GM18951 (cell line): ENCODE measurements around the gene HAUS5.
"Not testable (repeated sequence)": the region's sequence is repeated elsewhere in the genome, so short reads cannot be mapped to it uniquely, and the experiment has no call there.

Experiments
- POLR2A ChIP-seq: IDR thresholded peaks from 4 replicates; pipeline ENCODE4 v1.6.1; 2011; ENCODE audit warnings: mild to moderate bottlenecking; ENCODE audit not compliant: insufficient read length, insufficient read depth; ENCODE audit errors: extremely low read depth
- in situ Hi-C: fragments of 300-500 bp; cut with MboI; formaldehyde crosslinking; loops from one replicate; pipeline ENCODE4 v1.12.0; 2022; ENCODE audit warnings: low sequenced_read_pairs, mixed read lengths, inconsistent platforms; ENCODE audit not compliant: unreplicated experiment

HAUS5 gene

DNA sequence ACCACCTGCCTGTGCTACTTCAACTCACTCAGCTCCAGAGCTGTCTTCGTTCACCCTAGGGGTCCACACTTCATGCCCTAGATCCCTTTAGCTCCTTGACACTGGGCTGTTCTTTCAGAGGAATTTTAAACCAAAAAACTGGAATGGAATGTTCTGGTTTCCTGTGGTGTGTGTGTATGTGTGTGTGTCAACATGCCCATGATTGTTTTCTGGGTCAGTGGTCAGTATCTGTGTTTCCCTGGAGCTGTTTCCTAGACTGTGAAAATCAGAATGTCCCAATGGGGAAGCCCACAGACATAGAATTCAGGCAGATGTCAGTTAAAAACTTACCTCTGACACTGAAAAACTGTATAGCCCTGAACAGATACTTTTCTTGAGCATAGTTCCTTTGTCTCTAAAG lies 25.2 kb upstream of the HAUS5 start:
- in situ Hi-C loops, result no loop called here
- no peak for TF ChIP-seq POLR2A

DNA sequence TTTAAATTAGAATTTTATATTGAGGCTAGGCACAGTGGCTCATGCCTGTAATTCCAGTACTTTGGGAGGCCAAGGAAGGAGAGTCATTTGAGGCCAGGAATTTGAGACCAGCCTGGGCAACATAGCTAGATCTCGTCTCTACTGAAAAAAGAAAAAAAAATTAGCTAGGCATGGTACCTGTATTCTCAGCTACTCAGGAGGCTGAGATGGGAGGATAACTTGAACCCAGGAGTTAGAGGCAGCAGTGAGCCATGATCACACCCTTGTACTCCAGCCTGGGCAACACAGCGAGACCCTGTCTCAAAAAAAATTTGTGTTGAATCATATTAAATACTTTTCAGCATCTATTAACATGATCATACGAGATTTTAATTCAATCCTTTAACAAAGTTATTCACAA lies 21.7 kb upstream of the HAUS5 start:
- in situ Hi-C loops, result no loop called here
- TF ChIP-seq POLR2A, result no peak

DNA sequence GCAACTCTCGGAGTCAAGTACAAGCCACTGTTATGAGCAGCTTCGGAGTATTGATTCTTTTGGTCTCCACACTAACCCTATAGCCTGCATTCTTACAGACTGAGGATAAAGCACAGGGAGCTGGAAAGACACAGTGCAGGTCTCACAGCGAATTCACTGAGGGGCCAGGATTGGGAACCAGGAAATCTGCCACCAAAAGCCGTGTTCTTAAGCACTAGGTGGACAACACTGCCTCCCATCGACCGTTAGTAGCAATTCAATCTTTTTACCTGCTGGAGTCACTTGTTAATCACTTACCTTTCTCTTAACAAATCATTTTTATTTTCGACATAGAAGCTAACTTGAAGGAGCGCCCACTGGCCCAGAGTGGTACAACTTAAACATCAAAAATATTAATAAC lies 20.3 kb upstream of the HAUS5 start:
- in situ Hi-C loops, result no loop called here
- no peak for TF ChIP-seq POLR2A

DNA sequence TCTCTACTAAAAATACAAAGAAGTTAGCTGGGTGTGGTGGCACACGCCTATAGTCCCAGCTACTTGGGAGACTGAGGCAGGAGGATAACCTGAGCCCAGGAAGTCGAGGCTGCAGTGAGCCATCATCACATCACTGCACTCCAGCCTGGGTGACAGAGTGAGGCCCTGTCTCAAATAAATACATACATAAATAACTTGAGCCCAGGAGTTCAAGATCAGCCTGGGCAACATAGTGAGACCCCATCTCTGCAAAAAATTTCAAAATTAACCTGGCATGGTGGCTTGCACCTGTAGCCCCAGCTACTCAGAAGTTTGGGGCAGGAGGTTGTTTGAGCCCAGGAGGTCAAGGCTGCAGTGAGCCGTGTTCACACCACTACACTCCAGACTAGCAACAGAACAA lies 17.5 kb upstream of the HAUS5 start:
- in situ Hi-C loops, result not testable (repeated sequence)

DNA sequence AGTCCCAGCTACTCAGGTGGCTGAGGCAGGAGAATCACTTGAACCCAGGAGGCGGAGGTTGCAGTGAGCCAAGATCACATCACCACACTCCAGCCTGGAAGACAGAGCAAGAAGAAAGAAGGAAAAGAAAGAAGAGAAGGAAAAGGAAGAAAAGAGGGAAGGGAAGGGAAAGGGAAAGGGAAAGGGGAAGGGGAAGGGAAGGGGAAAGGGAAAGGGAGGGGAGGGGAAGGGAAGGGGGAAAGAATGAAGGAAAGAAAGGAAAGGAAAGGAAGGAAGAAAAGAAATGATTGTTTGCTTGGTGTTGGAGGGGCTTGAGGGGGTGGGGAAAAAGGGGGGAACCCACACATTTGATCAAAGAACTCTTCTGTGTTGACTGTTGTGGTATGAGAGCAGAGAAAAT lies 16.6 kb upstream of the HAUS5 start:
- in situ Hi-C loops, result no loop called here
- TF ChIP-seq POLR2A, result no peak

DNA sequence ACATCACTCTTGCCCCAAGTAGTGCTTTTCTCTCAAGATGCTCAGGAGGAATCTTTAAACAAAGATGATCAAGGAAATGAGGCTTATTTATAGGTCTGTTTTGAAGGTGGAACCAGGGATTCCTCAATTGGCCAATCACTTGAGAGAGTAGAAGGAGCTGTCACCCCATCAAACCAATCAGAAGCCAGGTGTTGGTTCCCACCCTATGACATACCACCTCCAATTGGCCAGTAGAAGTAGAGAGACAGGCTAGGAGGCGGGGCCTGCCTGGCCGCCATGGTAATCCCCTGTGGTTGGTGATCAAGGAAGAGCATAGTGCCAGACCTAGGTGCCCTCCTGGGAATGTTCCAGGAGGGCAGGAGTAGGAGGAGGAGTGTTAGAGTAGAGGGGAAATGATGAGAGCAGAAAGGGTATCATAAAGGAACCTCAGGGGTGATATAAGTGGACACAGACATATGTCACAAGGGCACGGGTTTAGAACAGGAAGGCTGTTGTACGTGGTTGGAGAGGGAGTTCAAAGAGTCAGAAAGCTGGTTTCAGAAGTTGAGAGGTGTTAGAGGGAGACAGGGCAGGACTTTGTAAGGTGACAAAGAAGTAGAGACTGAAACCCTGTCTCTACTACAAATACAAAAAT lies 16.1 kb upstream of the HAUS5 start:
- no peak for TF ChIP-seq POLR2A
- in situ Hi-C loops, result no loop called here

DNA sequence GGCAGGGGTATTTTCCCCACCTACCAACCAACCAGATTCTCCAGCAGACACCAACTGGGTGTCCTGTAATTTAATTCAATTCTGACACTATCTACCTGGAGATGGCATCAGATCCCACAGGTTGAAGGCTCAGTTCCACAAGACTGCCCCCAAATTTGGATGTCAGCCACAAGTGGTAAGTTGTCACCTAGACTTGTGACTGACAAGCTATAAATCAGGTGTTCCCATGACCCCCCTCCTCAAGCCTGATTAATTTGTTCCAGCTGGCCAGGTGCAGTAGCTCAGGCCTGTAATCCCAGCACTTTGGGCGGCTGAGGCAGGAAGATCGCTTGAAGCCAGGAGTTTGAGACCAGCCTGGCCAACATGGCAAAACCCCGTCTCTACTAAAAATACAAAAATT lies 10.6 kb upstream of the HAUS5 start:
- in situ Hi-C loops, result no loop called here
- no peak for TF ChIP-seq POLR2A

DNA sequence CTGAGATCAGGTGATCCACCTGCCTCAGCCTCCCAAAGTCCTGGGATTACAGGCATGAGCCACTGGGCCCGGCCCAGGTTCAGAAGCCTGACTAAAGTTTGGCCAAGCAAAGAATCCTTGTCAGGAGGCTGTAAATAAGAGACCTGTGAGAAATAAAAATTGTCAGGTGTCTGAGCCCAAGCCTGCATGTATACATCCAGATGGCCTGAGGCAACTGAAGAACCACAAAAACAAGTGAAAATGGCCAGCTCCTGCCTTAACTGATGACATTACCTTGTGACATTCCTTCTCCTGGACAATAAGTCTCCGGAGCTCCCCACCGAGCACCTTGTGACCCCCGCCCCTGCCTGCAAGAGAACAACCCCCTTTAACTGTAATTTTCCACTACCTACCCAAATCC lies 8.1 kb upstream of the HAUS5 start:
- in situ Hi-C loops, result not testable (repeated sequence)

DNA sequence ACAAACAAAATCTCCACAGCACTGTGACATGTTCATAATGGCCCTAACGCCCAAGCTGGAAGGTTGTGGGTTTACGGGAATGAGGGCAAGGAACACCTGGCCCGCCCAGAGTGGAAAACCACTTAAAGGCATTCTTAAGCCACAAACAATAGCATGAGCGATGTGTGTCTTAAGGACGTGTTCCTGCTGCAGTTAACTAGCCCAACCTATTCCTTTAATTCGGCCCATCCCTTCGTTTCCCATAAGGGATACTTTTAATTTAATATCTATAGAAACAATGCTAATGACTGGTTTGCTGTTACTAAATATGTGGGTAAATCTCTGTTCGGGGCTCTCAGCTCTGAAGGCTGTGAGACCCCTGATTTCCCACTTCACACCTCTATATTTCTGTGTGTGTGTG lies 5.4 kb upstream of the HAUS5 start:
- in situ Hi-C loops, result not testable (repeated sequence)

DNA sequence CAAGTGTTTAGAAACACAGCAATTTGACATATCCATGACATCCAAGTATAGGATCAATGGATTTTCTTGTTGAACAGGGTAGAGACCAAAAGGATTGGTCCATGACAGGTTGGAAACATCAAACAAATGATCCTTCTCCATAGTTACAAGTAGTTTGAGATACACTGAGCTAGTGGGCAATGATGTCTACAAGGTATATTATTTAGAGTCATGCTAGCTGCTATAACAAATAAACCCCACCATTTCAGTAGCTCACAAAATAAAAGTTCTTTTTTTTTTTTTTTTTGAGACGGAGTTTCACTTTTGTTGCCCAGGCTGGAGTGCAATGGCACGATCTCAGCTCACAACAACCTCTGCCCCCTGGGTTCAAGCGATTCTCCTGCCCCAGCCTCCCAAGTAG lies 4.9 kb upstream of the HAUS5 start:
- TF ChIP-seq POLR2A, result no peak
- in situ Hi-C loops, result no loop called here

DNA sequence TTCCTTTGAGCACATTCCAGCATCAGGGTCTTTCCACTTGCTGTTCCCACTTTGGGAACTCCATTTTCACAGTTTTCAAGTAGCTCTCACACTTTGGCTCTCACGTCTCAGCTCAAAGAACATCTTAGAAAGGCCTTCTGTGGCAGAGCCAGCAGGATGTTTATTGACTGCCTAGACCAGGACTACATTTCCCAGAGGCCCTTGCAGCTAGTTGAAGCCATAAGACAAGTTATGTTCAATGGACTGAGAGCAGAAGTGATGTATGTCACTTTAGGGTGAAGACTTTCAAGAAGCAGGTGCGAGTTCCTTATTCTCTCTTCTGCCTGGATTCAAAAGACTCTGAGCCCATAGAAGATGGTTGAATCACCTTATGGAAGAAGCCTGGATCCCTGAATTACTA lies 4.3 kb upstream of the HAUS5 start:
- no peak for TF ChIP-seq POLR2A
- in situ Hi-C loops, result no loop called here

DNA sequence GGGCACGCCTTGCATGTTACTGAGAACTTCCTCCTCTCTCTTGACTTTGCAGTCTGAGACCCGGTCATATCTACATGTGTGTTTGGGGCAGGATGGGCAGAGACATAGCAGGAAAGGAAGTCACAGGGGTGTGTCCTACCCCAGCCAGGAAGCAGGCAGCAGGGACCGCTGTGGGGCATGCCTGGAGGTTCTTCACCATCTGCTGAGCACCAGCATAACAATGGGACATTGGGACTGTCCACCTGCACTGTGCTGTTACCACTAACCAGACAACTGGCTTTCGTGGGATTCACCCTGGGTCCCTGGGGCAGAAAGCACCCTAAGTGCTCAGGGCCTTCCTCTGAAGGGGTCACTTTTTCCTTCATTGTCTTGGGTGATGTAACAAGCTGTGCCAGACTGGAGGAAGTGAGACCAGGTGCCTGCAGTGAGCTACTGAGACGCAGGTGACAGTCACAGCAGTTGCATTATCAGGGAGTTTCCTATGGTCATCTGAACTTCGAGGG lies 2.6 kb upstream of the HAUS5 start:
- peak; percentile 47 for TF ChIP-seq POLR2A
- in situ Hi-C loops, result no loop called here

DNA sequence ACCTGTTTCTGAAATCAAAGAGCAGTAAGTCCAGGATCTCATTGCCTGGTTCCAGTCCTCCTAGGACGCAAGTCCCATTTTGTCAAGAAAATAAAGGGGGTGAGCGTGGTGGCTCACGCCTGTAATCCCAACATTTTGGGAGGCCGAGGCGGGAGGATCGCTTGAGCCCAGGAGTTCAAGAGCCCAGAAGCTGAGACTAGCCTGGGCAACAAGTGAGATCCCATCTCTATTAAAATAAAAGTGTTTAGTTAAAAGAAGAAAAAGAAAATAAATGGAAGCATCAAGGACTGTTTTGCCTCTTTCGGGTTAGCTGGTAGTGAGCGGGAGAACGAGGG lies 344 bp upstream of the HAUS5 start:
- TF ChIP-seq POLR2A, result no peak
- in situ Hi-C loops, result no loop called here

DNA sequence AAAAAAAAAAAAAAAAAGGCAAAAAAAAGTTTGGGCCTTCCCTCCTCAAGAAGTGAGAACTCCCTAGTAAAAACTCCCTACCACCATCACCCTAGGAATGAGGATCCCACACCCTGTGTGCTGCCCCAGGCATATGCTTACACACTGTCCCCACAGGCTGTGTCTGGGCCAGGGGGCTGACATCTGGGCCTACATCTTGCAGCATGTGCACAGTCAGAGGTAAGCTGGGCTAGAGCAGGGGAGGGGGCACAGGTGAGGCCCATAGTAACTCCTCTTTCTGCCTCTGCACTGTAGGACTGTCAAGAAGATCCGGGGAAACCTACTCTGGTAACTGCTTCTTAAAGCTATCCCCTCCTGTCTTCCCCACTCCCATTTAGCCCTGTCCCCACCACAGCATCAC lies 1.0 kb downstream of the HAUS5 start:
- no peak for TF ChIP-seq POLR2A
- in situ Hi-C loops, result no loop called here

DNA sequence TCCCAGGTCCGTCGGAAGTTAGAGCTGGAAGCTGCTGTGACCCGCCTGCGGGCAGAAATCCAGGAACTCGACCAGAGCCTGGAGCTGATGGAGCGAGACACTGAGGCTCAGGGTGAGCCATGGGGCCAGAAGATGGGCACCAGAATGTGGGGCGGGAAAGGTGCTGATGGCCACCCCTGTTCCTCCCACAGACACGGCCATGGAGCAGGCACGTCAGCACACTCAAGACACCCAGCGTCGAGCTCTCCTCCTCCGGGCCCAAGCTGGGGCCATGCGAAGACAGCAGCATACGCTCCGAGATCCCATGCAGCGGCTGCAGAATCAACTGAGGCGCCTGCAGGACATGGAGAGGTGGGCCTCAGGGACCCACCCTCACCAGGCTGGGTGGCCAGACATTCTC lies 2.5 kb downstream of the HAUS5 start:
- no peak for TF ChIP-seq POLR2A
- in situ Hi-C loops, result no loop called here
